Epithelial cell of proximal tubule (primary cell): Measurements from ENCODE around the gene PSMD11. TPM values are rescaled to one million over a fixed set of nuclear protein-coding genes. Genes with fewer than 3 reads are reported as not detected.

Source experiments
- DNase-seq: peaks from one replicate; pipeline ENCODE4 v3.0.0-alpha.2; 2011; ENCODE audit warnings: low read depth
- H3K4me3 ChIP-seq: 2 replicates; pipeline ENCODE4 v1.5.1; 2011; ENCODE audit warnings: low read depth, mild to moderate bottlenecking, low read length
- CTCF ChIP-seq: conservative IDR thresholded peaks from 2 replicates; pipeline ENCODE4 v1.5.1; 2012; ENCODE audit warnings: low read depth, mild to moderate bottlenecking, low read length
- total RNA-seq: library from RNA; depleted of rRNA; stranded (reverse); fragments of >200 nt; gene quantifications from 2 replicates; pipeline ENCODE4 v1.2.3, GENCODE V29; 2015

PSMD11 gene
- total RNA-seq, 1 donor from 2014 or later: 90.3 TPM

GRCh38 chr17:32517982-32518381, 73.7 kb downstream of the PSMD11 start:
- no peak for TF ChIP-seq CTCF
- no peak overlapping the region for H3K4me3 ChIP-seq
- no peak for DNase-seq

- no peak for DNase-seq
- TF ChIP-seq CTCF: no peak
- H3K4me3 ChIP-seq: peak overlapping the region; percentile 56
Observed at GRCh38 chr17:32518646-32519227, 74.4 kb downstream of the PSMD11 start.

GRCh38 chr17:32519228-32520103, 75.2 kb downstream of the PSMD11 start:
- H3K4me3 ChIP-seq: peak overlapping the region; percentile 56
- no peak for DNase-seq
- no peak for TF ChIP-seq CTCF

- no peak for DNase-seq
- TF ChIP-seq CTCF: no peak
- H3K4me3 ChIP-seq: peak overlapping the region; percentile 56
Observed at GRCh38 chr17:32520104-32520701, 75.9 kb downstream of the PSMD11 start.

GRCh38 chr17:32520737-32521404, 76.6 kb downstream of the PSMD11 start:
- DNase-seq: no peak
- no peak overlapping the region for H3K4me3 ChIP-seq
- TF ChIP-seq CTCF: no peak

GRCh38 chr17:32523017-32523680, 78.8 kb downstream of the PSMD11 start:
- no peak overlapping the region for H3K4me3 ChIP-seq
- no peak for DNase-seq
- no peak for TF ChIP-seq CTCF
